Common myeloid progenitor, CD34-positive (primary cell): Measurements from ENCODE around the gene DEPDC1B.
A peak's percentile ranks its signal among the peaks of the same experiment; 100 is the strongest.

Experiments
- CTCF ChIA-PET: fragments of 350-600 bp; sonication (Branson Sonifier 250); formaldehyde crosslinking; loops from one replicate; lab custom pipeline; 2021; ENCODE audit warnings: antibody characterized with exemption; lab: Charles Lee
- POLR2A ChIA-PET: fragments of 350-600 bp; sonication (Branson Sonifier 250); formaldehyde crosslinking; loops from one replicate; lab custom pipeline; 2021; ENCODE audit warnings: antibody characterized with exemption; lab: Charles Lee
- DNase-seq, 3 donors: peaks; one replicate each; pipeline versions ENCODE4 v3.0.0 to v3.0.0-alpha.2; 2013
- H3K27ac ChIP-seq, 2 experiments: 1 replicate in 1 of 2; 2 replicates in 1 of 2; pipeline ENCODE4 v1.7.0; 2013; ENCODE audit warnings: inconsistent platforms in 2 of 2, low read length in 2 of 2, mild to moderate bottlenecking in 2 of 2, low read depth in 1 of 2, moderate library complexity in 1 of 2; ENCODE audit not compliant: severe bottlenecking in 2 of 2, insufficient read depth in 1 of 2, poor library complexity in 1 of 2
- H3K27me3 ChIP-seq, 5 experiments: replicated peaks in 2 of 5; 1 replicate in 3 of 5; 2 replicates in 2 of 5; pipeline versions ENCODE4 v1.6.1 to v1.7.0; 2013; ENCODE audit warnings: low read length in 4 of 5, mild to moderate bottlenecking in 2 of 5, moderate library complexity in 2 of 5, inconsistent platforms in 1 of 5; ENCODE audit not compliant: insufficient read depth in 5 of 5, control insufficient read depth in 4 of 5
- H3K36me3 ChIP-seq, 4 experiments: 1 replicate in 2 of 4; 2 replicates in 2 of 4; pipeline versions ENCODE4 v1.6.1 to v1.7.0; 2013; ENCODE audit warnings: low read length in 3 of 4, control low read depth in 1 of 4, mild to moderate bottlenecking in 1 of 4; ENCODE audit not compliant: control insufficient read depth in 4 of 4, insufficient read depth in 4 of 4
- H3K4me1 ChIP-seq, 4 experiments: 1 replicate in 3 of 4; 2 replicates in 1 of 4; pipeline versions ENCODE4 v1.6.1 to v1.7.1; 2013; ENCODE audit warnings: low read length in 3 of 4, mild to moderate bottlenecking in 3 of 4, control low read depth in 1 of 4, inconsistent platforms in 1 of 4, moderate library complexity in 1 of 4; ENCODE audit not compliant: control insufficient read depth in 4 of 4, insufficient read depth in 4 of 4; ENCODE audit errors: control extremely low read depth in 1 of 4
- H3K4me3 ChIP-seq, 7 experiments: 1 replicate in 4 of 7; 2 replicates in 3 of 7; pipeline versions ENCODE4 v1.5.1 to v1.7.0; 2013; ENCODE audit warnings: mild to moderate bottlenecking in 7 of 7, low read length in 6 of 7, moderate library complexity in 6 of 7, inconsistent platforms in 2 of 7, low read depth in 2 of 7, control low read depth in 1 of 7; ENCODE audit not compliant: insufficient read depth in 4 of 7, control insufficient read depth in 1 of 7; ENCODE audit errors: extremely low read depth in 1 of 7
- H3K9me3 ChIP-seq, 5 experiments: 1 replicate in 4 of 5; 2 replicates in 1 of 5; pipeline versions ENCODE4 v1.6.1 to v1.7.1; 2013; ENCODE audit warnings: low read length in 4 of 5, mild to moderate bottlenecking in 2 of 5, inconsistent platforms in 1 of 5, low read depth in 1 of 5, moderate library complexity in 1 of 5; ENCODE audit not compliant: control insufficient read depth in 4 of 5, insufficient read depth in 2 of 5; ENCODE audit errors: control extremely low read depth in 1 of 5
- WGBS: methylation state at CpG from one replicate; pipeline ENCODE4 v1.1.5; 2013; ENCODE audit not compliant: insufficient coverage; 5-methylcytosine and 5-hydroxymethylcytosine counted together

Gene DEPDC1B

DNA sequence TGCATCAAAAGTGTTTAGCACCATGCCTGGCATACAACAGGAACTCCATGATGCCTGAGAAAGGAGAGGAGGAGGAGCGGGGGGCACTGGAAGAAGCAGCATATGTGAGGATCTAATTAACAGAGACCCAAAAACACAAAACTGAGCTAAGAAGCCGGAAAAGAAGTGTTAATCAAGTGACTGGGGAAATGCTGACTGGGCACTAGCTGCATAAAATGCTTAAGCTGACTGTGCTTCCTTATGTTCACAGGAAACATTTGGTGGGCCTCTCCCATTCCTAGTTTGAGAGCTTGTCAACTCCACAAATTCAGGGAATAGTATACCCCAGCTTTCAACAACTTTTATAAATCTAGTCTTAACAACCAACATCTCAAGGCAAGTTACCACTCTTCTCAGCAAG lies 26.6 kb downstream of the DEPDC1B start:
- no peak for DNase-seq
- H3K36me3 ChIP-seq, result peaks cover 0 to 4% (median 0%) of the 10 kb centered on the region in 4 experiments
- H3K9me3 ChIP-seq, result no peaks in the 10 kb centered on the region
- no peak overlapping the region for H3K27ac ChIP-seq
- peaks cover 0 to 10% (median 2%) of the 10 kb centered on the region in 4 experiments for H3K4me1 ChIP-seq
- H3K4me3 ChIP-seq, result no peak overlapping the region
- ChIA-PET POLR2A (no interaction called here), CTCF (interaction anchor here (1.6 kb wide), 1 partner anchor 878 kb away, joined by 4 read pairs; no protein-coding TSS in a partner anchor)
- H3K27me3 ChIP-seq, result no peaks in the 10 kb centered on the region
- 46% methylated on average over 2 of the region's 2 CpGs for WGBS

GRCh38 chr5:60672693-60673264 lies 27.2 kb downstream of the DEPDC1B start:
- CTCF ChIA-PET, result interaction anchor here (1.0 to 1.6 kb wide), 2 partner anchors 862 to 877 kb away, joined by 3 to 4 read pairs; no protein-coding TSS in a partner anchor
- H3K4me1 ChIP-seq, result peaks cover 0 to 10% (median 2%) of the 10 kb centered on the region in 4 experiments
- no peak overlapping the region for H3K27ac ChIP-seq
- DNase-seq, result no peak
- 94% methylated on average over 2 of the region's 3 CpGs for WGBS
- no peaks in the 10 kb centered on the region for H3K9me3 ChIP-seq
- POLR2A ChIA-PET, result no interaction called here
- H3K36me3 ChIP-seq, result peaks cover 0 to 4% (median 0%) of the 10 kb centered on the region in 4 experiments
- no peaks in the 10 kb centered on the region for H3K27me3 ChIP-seq
- H3K4me3 ChIP-seq, result no peak overlapping the region

GRCh38 chr5:60671899-60672692 lies 27.9 kb downstream of the DEPDC1B start:
- ChIA-PET POLR2A (no interaction called here), CTCF (interaction anchor here (1.0 kb wide), 1 partner anchor 861 kb away, joined by 3 read pairs; no protein-coding TSS in a partner anchor)
- DNase-seq, result no peak
- Histone ChIP-seq H3K9me3 (no peaks in the 10 kb centered on the region), H3K27ac (no peak overlapping the region), H3K27me3 (no peaks in the 10 kb centered on the region), H3K36me3 (peaks cover 0 to 4% (median 0%) of the 10 kb centered on the region in 4 experiments), H3K4me3 (no peak overlapping the region), H3K4me1 (peaks cover 0 to 8% (median 2%) of the 10 kb centered on the region in 4 experiments)
- WGBS, result 100% methylated on average over 2 of the region's 6 CpGs

- 94% methylated on average over 2 of the region's 2 CpGs for WGBS
- H3K27ac ChIP-seq, result no peak overlapping the region
- CTCF ChIA-PET, result interaction anchor here (0.8 to 3.4 kb wide), 6 partner anchors 13 to 864 kb away, joined by 3 to 20 read pairs (median 10); no protein-coding TSS in a partner anchor
These were observed 29.2 kb downstream of the DEPDC1B start for GRCh38 chr5:60670749-60671148.

DNA sequence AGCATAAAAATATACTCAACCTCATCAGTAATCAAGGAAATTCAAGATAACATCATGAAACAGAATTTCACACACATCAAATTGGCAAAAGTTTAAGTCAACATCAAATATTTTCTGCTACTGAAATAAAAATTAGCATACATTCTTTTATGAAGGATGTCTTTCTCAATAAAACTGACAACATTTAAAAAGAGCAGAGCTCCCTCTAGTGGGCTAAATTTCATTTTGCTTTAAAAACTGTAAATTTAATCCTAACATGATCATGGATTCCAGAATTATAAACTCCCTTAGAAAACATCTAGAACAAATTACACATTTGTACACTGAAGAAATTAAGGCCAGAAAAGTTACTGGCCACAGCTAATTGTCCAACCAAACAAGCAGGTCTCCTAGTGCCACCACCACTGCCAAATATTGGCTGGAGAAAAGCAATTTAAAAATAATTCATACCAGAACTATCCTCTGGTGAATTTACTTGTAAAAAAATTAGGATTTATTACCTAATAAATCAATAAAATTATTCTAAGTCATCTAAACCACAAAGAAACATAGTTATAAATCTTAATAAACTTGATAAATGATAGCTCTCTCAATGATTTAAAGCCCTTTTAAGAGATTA lies 31.2 kb downstream of the DEPDC1B start:
- no peaks in the 10 kb centered on the region for H3K27me3 ChIP-seq
- H3K4me3 ChIP-seq, result no peak overlapping the region
- ChIA-PET CTCF (interaction anchor here (1.0 to 3.4 kb wide), 10 partner anchors 9 to 862 kb away, joined by 3 to 20 read pairs (median 4); no protein-coding TSS in a partner anchor), POLR2A (no interaction called here)
- H3K4me1 ChIP-seq, result peaks cover 0 to 8% (median 2%) of the 10 kb centered on the region in 4 experiments
- peak; percentile 52 to 79 (median 74) for DNase-seq
- peaks cover 0 to 10% (median 7%) of the 10 kb centered on the region in 4 experiments for H3K36me3 ChIP-seq
- H3K27ac ChIP-seq, result no peak overlapping the region
- peaks cover 0 to 2% (median 0%) of the 10 kb centered on the region in 5 experiments for H3K9me3 ChIP-seq

More at GRCh38 chr5:60670749-60671148, 29.2 kb downstream of the DEPDC1B start:
- no peak for DNase-seq
- H3K4me1 ChIP-seq, result peaks cover 0 to 8% (median 2%) of the 10 kb centered on the region in 4 experiments
- H3K36me3 ChIP-seq, result peaks cover 0 to 11% (median 8%) of the 10 kb centered on the region in 4 experiments
- POLR2A ChIA-PET, result no interaction called here
- H3K4me3 ChIP-seq, result no peak overlapping the region
- H3K27me3 ChIP-seq, result no peaks in the 10 kb centered on the region
- H3K9me3 ChIP-seq, result peaks cover 0 to 2% (median 0%) of the 10 kb centered on the region in 5 experiments

GRCh38 chr5:60651872-60652620 lies 47.9 kb downstream of the DEPDC1B start:
- Histone ChIP-seq H3K36me3 (no peaks in the 10 kb centered on the region), H3K4me1 (peaks cover 0 to 8% (median 7%) of the 10 kb centered on the region in 4 experiments), H3K9me3 (peaks cover 0 to 5% (median 2%) of the 10 kb centered on the region in 5 experiments), H3K27me3 (no peaks in the 10 kb centered on the region), H3K4me3 (no peak overlapping the region), H3K27ac (no peak overlapping the region)
- ChIA-PET CTCF (interaction anchor here (1.0 to 2.5 kb wide), 3 partner anchors 37 to 841 kb away, joined by 3 to 11 read pairs (median 5); no protein-coding TSS in a partner anchor), POLR2A (no interaction called here)
- no peak for DNase-seq
- 100% methylated on average over 1 of the region's 3 CpGs for WGBS
